Muscle of back (tissue), 11 donors: ENCODE measurements around the gene HOXA9. TPM values are rescaled to one million over a fixed set of nuclear protein-coding genes. Genes with fewer than 3 reads are reported as not detected.

ENCODE experiments used
- DNase-seq, 3 donors: peaks; one replicate each; pipeline versions ENCODE4 v3.0.0 to v3.0.0-alpha.2; 2013
- polyA plus RNA-seq, 10 donors: library from polyadenylated mRNA; unstranded; fragments of 120-200 nt; gene quantifications; one replicate each; pipeline ENCODE4 v1.2.1, GENCODE V29; 2013; ENCODE audit not compliant: insufficient read length in 10 of 10

Gene HOXA9
- polyA plus RNA-seq, 10 donors, result 0.15 to 25.4 (median 6.0) TPM

GRCh38 chr7:27202018-27202861, 36.9 kb upstream of the HOXA9 start:
- peak in 1 of 3 donors; percentile 69 for DNase-seq

- DNase-seq, result no peak
Observed at GRCh38 chr7:27201580-27202017, 36.3 kb upstream of the HOXA9 start.

- peak in 1 of 3 donors; percentile 62 for DNase-seq
Observed at GRCh38 chr7:27200761-27201579, 35.6 kb upstream of the HOXA9 start.

GRCh38 chr7:27199849-27200760, 34.8 kb upstream of the HOXA9 start, which contains the start of gene HOXA13:
Gene HOXA13 (minus strand): TSS chr7:27200091. CDS start chr7:27200077, 14 bp downstream.
- peak in 1 of 3 donors; percentile 69 for DNase-seq

GRCh38 chr7:27198871-27199801, 33.8 kb upstream of the HOXA9 start:
- peak in 1 of 3 donors; percentile 79 for DNase-seq

- DNase-seq, result peak in 1 of 3 donors; percentile 73
Observed at GRCh38 chr7:27198138-27198841, 33.0 kb upstream of the HOXA9 start.

GRCh38 chr7:27197137-27198042, 32.1 kb upstream of the HOXA9 start:
- peak in 1 of 3 donors; percentile 83 for DNase-seq

- DNase-seq, result peak; percentile 72 to 92 (median 84)
Observed at GRCh38 chr7:27196287-27196767, 31.0 kb upstream of the HOXA9 start.

- peak in 2 of 3 donors; percentile 6 to 42 for DNase-seq
Observed at GRCh38 chr7:27194686-27195379, 29.5 kb upstream of the HOXA9 start.

GRCh38 chr7:27194002-27194352, 28.6 kb upstream of the HOXA9 start:
- DNase-seq, result no peak

- DNase-seq, result peak in 1 of 3 donors; percentile 69
Observed at GRCh38 chr7:27193335-27194001, 28.1 kb upstream of the HOXA9 start.

GRCh38 chr7:27192546-27193334, 27.4 kb upstream of the HOXA9 start:
- DNase-seq, result peak in 1 of 3 donors; percentile 64

- DNase-seq, result peak in 1 of 3 donors; percentile 45
Observed at GRCh38 chr7:27191833-27192545, 26.7 kb upstream of the HOXA9 start.

- DNase-seq, result peak in 1 of 3 donors; percentile 13
Observed at GRCh38 chr7:27191161-27191731, 25.9 kb upstream of the HOXA9 start.
